HG03280 (cell line): ENCODE data around the gene GRB7.
"Not testable (repeated sequence)": the region's sequence is repeated elsewhere in the genome, so short reads cannot be mapped to it uniquely, and the experiment has no call there.

Experiments used
- ATAC-seq: cut with Tn5 transposase; IDR thresholded peaks from one replicate; pipeline ENCODE4 v1.9.1; 2021; ENCODE audit warnings: mild to moderate bottlenecking, moderate library complexity; ENCODE audit not compliant: unreplicated experiment

GRB7 gene

DNA sequence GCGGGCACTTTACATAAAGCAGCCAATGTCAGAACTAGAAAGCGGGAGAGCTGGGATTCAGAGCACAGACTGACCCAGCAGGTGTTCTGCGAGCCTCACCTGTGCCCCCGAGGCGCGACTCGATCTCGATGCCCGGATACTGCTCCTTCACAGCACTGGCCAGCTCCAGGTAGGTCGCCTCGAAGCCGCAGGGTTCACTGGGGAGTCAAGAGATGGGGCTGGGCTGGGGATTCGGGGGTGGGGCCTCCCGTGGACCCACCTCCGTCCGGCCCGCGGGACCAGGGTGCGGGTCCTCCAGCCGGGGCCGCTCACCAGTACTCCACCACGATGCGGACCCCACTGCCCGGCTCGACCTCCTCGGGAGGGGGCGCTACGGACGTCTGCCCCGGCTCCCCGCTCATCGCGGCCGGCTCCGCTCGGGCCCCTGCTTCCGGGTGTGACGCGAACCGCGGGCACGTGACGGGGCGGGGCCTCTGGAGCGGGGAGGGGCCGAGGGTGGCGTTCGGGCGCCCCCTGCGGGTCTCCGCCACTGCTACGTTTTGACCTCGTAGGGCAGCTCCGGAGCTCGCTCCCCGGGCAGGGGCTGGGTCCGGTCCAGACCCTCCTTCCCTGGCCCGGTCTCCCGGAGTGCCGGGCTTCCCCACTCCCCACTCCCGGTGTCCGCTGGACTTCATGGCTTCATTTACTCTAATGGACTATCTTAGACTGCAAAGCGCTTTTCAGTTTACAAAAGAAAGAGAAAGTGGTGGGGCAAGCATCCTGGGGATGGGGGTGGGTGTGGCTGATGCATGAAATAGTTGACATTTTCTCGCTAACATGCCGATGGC lies 7.4 kb upstream of the GRB7 start, which contains the start of gene MIEN1:
Gene MIEN1 (minus strand): TSS at position 438 of the 827 bp plus-strand sequence. CDS start 37 bp downstream, at position 401.
- ATAC-seq = peak; percentile 92

DNA sequence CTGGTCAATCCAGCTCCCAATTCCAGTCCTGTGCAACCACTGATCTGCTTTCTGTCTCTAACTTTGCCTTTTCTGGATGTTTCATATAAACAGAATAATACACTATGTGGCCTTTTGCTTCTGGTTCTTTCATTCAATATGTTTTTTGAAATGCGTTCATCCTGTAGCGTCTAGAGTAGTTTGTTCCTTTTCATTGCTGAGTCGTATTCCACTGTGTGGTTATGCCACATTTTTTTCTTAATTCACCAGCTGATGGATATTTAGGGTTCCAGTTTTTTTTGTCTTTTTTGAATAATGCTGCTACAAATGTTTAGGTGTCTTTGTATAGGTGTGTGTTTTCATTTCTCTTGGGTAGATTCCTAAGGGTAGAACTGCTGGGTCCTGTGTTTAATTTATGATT lies 5.2 kb upstream of the GRB7 start:
- ATAC-seq = no peak

GRCh38 chr17:39735882-39736281 lies 1.9 kb upstream of the GRB7 start:
- no peak for ATAC-seq

DNA sequence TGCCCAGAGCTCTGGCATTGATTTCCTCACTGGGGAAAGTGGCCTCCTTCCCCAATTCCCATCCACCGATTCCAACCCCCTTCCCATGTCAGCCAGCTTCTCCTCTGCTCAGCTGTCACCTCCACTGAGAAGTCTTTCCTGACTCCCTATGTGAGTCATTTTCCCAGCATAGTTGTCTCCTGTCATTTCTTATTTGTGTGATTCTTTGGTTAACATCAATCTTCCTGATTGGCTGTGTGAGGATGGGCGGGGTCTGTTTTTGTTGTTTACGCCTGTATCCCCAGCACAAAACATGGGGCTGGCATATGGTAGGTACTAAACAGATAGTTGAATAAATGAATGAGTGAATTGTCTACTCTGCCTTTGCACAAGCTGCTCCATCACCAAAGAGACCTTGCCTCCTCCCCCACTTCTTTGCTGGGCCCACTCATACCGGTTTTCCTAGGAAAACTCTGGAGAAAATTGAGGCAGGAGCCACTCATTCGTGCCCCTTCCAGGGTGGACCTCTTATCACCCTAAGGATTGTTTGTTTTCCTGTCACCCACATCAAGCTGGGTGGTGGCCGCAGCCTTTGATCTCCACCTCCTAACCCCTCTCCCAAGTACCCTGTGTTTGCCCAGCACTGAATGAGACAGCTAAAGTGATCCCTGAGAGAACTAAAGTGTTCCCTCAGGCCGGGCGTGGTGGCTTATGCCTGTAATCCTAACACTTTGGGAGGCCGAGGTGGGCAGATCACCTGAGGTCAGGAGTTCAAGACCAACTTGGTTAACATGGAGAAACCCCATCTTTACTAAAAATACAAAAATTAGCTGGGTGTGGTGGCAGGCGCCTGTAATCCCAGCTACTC lies 1.2 kb upstream of the GRB7 start:
- no peak for ATAC-seq

DNA sequence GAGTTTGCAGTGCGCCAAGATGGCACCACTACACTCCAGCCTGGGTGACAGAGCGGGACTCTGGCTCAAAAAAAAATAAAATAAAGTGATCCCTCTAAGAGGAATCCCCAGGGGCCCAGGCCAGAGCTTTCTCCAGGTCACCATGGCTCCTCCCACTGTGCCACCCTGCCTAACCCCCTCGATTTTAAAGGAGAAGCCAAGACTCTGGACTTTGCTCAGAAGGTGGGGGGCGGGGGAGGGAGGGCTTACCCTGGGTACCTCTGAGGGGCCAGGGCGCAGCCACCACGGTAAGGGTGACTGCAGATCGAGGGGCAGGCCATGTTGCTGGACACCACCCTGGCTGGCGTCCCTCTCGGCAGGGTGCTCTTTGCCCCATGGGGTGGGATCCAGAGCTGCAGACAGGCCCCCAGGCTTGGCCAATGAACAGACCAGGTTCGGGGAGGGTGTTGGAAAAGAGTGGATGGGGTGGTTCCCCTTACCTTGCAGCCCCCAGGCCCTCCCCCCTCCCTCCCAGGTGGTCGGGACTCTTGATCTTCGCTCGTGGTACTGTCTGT lies 455 bp upstream of the GRB7 start:
- ATAC-seq = no peak

- ATAC-seq = no peak
Observed at GRCh38 chr17:39738568-39738901, 797 bp downstream of the GRB7 start.

GRCh38 chr17:39738983-39739884 lies 1.5 kb downstream of the GRB7 start:
- no peak for ATAC-seq

DNA sequence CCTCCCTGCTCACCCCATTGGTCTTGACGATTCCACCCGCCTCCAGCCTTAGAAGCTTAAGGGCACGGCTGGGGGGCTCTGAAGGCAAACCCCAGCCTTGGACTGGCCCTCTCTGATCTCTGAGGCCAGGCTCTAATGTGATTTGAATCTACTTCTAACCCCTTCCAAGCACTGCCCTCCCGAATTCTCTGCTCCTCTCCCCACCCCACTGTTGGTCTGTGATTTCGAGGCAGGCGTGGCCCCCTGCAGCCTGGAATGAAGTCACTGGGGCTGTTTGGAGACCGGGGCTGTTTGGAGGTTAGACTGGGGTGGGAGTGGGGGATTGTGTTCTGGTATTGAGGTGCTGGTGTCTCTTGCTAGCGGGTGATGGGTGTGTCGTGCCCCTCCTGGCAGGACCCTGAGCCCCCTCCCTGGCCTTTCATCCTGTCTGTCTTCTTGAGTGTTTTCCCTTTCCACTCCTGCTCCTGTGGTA lies 2.2 kb downstream of the GRB7 start:
- no peak for ATAC-seq

DNA sequence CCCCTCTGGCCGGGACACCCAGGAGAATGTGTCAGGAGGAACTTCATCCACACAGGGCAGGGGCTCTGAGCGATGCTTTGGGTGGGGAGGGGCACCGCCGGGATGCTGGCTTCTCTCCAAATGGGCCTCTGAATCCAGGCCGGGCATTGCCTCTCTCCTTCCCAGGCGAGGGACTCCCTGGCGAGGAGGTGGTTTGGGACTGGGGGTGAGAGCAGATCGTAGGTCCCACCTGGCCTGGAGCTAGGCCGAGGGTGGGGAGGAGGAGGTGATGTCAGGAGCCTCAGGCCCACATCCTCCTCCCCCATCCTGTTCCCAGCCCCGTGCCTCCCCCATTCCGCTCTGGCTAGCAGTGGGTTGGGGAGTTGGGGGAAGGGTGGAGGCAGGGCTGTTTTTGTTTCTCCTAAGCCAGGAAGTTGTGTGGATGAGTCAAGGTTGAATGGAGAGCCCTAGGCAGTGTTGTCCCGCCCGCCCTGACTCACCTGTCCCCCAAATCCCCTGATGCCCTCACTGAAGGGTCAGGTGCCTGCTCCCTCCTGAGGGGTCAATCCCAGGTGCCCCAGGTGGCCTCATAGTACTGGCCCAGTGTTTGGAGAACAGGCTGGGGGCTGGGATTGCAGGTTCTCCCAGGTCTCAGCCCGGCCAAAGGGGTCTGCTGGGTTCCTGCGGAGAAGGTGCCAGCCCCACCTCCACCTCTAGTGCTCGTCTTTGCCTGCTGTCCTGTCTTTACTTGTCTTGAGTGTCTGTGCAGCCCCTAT lies 2.8 kb downstream of the GRB7 start:
- no peak for ATAC-seq

DNA sequence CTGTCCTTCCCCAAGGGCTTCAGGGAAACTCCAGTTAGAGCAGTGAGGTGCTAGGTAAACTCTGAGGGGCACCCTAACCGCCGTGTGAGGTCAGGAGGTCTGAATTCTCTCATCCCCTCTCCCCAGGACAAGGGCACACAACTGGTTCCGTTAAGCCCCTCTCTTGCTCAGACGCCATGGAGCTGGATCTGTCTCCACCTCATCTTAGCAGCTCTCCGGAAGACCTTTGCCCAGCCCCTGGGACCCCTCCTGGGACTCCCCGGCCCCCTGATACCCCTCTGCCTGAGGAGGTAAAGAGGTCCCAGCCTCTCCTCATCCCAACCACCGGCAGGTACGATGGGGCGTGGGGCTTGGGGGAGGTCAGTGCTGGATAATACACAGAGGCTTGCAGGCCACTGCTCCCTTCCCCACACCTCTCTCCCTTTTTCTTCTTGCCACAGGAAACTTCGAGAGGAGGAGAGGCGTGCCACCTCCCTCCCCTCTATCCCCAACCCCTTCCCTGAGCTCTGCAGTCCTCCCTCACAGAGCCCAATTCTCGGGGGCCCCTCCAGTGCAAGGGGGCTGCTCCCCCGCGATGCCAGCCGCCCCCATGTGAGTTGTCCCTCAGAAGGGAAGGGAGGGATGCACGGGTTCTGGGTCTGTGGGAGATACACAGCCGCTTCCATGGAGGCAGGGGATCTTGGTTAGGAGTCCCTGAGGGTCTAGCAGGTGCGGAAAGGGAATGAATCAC lies 4.6 kb downstream of the GRB7 start:
- ATAC-seq = no peak

DNA sequence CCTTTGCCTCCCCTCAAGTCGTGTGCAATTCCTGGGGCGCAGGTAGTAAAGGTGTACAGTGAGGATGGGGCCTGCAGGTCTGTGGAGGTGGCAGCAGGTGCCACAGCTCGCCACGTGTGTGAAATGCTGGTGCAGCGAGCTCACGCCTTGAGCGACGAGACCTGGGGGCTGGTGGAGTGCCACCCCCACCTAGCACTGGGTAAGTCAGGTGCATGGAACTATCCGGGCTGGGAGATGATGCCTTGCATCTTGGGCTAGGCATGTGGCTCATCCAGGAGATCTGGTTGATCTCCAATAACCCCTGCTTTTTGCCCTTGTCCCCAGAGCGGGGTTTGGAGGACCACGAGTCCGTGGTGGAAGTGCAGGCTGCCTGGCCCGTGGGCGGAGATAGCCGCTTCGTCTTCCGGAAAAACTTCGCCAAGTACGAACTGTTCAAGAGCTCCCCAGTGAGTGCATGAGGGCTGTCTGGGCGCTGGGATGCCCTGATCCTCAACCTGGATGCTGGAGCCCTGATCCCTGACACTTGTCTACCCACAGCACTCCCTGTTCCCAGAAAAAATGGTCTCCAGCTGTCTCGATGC lies 5.2 kb downstream of the GRB7 start:
- ATAC-seq = no peak

DNA sequence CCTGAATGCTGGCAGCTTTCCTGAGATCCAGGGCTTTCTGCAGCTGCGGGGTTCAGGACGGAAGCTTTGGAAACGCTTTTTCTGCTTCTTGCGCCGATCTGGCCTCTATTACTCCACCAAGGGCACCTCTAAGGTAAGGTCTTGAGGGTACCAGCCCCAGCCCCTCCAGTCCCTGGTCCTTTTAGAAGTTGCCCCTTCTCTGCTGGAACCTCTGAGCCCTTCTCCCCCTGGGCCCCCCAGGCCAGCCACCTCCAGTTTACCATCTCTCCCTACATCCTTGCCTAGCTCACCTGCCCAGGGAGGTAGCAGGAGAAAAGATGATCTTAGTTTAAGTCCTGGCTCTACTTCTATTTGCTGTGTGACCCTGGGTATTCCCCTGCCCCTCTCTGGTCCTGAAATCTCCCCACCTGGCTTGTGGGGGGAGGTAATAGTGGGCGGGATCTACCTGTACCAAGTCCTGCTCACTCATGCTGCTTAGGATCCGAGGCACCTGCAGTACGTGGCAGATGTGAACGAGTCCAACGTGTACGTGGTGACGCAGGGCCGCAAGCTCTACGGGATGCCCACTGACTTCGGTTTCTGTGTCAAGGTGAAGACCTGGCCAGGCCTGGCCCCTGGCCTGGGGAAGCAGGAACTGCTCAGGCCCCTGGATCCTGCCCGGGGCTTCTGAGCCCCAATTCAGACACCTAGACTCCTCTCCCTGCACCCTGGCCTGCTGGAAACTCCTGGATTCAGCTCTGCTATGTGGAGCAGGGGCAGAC lies 6.5 kb downstream of the GRB7 start:
- ATAC-seq = no peak

GRCh38 chr17:39744836-39745215 lies 7.1 kb downstream of the GRB7 start:
- ATAC-seq = no peak

GRCh38 chr17:39745335-39746144 lies 7.8 kb downstream of the GRB7 start:
- no peak for ATAC-seq

DNA sequence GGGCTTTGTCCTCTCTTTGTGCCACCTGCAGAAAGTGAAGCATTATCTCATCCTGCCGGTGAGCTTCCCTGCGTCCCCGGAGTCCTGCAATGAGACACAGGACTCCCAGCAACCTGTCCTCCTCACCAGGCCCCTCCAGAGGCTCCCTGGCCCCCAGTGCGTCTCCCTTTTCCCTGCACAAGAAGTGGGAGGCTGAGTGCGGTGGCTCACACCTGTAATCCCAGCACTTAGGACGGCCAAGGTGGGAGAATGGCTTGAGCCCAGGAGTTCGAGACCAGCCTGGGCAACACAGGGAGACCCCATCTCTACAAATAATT lies 8.4 kb downstream of the GRB7 start:
- ATAC-seq = no peak

DNA sequence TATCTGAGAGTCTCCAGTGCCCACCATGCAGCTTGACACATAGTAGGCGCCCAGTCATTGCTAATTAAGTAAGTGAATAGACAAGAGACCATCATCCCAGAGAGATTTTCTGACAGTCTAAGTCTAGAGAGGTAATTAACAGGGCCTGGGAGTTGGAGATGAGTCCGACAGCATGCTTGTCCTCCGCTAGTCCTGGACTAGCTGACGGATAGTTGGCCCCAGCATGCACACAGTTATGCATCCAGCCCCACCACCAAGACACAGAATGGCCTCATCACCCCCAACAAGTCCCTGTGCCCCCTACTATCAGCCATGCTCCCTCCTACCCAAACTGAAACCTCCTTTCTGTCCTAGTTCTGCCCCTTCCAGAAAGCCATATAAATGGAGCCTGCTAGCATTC lies 10.0 kb downstream of the GRB7 start:
- ATAC-seq = no peak

DNA sequence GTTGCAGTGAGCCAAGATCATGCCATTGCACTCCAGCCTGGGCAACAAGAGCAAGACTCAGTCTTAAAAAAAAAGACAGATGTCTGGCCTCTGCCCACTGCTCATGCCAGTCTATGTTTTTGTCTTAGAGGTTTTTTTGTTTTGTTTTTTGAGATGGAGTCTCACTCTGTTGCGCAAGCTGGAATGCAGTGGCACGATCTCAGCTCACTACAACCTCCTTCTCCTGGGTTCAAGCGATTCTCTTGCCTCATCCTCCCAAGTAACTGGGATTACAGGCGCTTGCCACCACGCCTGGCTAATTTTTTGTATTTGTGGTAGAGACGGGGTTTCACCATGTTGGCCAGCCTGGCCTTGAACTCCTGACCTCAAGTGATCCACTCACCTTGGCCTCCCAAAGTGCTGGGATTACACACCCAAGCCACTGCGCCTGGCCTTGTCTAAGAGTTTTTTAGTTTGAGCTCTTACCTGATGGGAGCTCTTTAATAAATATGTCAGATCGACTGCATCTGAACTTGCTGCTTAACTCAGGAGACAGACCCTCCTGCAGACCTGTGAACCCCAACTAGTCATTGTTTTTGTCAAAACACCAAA lies 10.8 kb downstream of the GRB7 start:
- not testable (repeated sequence) for ATAC-seq
